Measurements from ENCODE around the gene SPAG4.

SPAG4 gene

GRCh38 chr20:35638751-35639150, 23.1 kb downstream of the SPAG4 start:
- in situ Hi-C loops (cut with HindIII; ENCODE audit: low sequenced_read_pairs): no loop called here
- TF ChIP-seq, protein P1, sequence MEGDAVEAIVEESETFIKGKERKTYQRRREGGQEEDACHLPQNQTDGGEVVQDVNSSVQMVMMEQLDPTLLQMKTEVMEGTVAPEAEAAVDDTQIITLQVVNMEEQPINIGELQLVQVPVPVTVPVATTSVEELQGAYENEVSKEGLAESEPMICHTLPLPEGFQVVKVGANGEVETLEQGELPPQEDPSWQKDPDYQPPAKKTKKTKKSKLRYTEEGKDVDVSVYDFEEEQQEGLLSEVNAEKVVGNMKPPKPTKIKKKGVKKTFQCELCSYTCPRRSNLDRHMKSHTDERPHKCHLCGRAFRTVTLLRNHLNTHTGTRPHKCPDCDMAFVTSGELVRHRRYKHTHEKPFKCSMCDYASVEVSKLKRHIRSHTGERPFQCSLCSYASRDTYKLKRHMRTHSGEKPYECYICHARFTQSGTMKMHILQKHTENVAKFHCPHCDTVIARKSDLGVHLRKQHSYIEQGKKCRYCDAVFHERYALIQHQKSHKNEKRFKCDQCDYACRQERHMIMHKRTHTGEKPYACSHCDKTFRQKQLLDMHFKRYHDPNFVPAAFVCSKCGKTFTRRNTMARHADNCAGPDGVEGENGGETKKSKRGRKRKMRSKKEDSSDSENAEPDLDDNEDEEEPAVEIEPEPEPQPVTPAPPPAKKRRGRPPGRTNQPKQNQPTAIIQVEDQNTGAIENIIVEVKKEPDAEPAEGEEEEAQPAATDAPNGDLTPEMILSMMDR (IDR thresholded peaks at IDR 0.05; ENCODE audit: low read depth, low read length, missing control alignments): no peak

DNA sequence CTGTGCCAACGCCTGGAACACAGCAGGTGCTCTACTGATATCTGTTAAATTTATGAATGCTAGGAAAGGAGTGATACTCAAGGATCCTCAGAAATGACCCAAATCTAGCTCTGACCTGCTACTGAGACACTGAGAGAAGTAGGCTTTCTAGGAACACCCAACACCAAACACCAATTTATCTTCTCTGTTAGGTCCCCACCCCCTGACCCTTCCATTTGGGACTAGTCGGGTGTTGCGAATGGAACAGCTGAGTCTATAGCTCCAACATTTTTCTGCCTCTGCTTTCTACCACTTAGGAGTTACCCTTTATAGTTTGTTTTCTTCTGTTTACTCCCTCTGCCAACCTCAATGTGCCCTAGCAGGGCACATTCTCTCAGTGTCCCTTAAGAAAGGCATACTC, 25.1 kb downstream of the SPAG4 start:
- H3K4me3 ChIP-seq (ENCODE audit: low read depth, low read length): no peak overlapping the region
- no peak for DNase-seq (ENCODE audit: low read depth)
- TF ChIP-seq, protein P1 (IDR thresholded peaks at IDR 0.05; ENCODE audit: low read depth, low read length, missing control alignments): no peak
- in situ Hi-C loops (cut with HindIII; ENCODE audit: low sequenced_read_pairs): no loop called here

More at GRCh38 chr20:35638751-35639150, 23.1 kb downstream of the SPAG4 start:
- no peak overlapping the region for H3K4me3 ChIP-seq (ENCODE audit: low read depth, low read length)
- DNase-seq (ENCODE audit: low read depth): no peak

GRCh38 chr20:35641743-35642142, 26.1 kb downstream of the SPAG4 start:
- TF ChIP-seq, protein P1 (IDR thresholded peaks at IDR 0.05; ENCODE audit: low read depth, low read length, missing control alignments): no peak
- no peak overlapping the region for H3K4me3 ChIP-seq (ENCODE audit: low read depth, low read length)
- no peak for DNase-seq (ENCODE audit: low read depth)
- in situ Hi-C loops (cut with HindIII; ENCODE audit: low sequenced_read_pairs): no loop called here

GRCh38 chr20:35643045-35643444, 27.4 kb downstream of the SPAG4 start:
- in situ Hi-C loops (cut with HindIII; ENCODE audit: low sequenced_read_pairs): no loop called here
- TF ChIP-seq, protein P1 (IDR thresholded peaks at IDR 0.05; ENCODE audit: low read depth, low read length, missing control alignments): no peak
- DNase-seq (ENCODE audit: low read depth): no peak
- H3K4me3 ChIP-seq (ENCODE audit: low read depth, low read length): no peak overlapping the region

- TF ChIP-seq, protein P1 (IDR thresholded peaks at IDR 0.05; ENCODE audit: low read depth, low read length, missing control alignments): no peak
- no peak for DNase-seq (ENCODE audit: low read depth)
- H3K4me3 ChIP-seq (ENCODE audit: low read depth, low read length): no peak overlapping the region
- in situ Hi-C loops (cut with HindIII; ENCODE audit: low sequenced_read_pairs): no loop called here
These were observed 29.2 kb downstream of the SPAG4 start for GRCh38 chr20:35644806-35645205.

DNA sequence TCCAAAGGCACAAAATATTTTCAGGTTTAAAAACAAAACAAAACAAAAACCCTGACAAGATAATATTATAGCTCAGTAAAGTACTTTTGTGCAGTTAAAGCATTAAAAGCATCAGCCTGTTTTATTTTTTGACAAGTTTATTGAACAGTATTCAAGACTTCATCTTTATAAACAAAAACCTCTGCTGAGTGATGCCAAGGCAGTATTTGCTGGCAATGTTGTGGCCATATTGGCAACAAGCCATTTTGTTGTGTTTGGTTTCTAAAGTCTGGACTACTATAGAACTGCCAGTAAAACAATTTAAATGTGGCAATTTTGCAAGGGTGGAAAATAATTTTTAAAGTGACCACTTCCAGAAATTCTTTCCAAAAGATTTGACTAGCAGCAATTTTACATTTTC, 33.2 kb downstream of the SPAG4 start:
- H3K4me3 ChIP-seq (ENCODE audit: low read depth, low read length): no peak overlapping the region
- in situ Hi-C loops (cut with HindIII; ENCODE audit: low sequenced_read_pairs): no loop called here
- TF ChIP-seq, protein P1 (IDR thresholded peaks at IDR 0.05; ENCODE audit: low read depth, low read length, missing control alignments): no peak
- DNase-seq (ENCODE audit: low read depth): no peak

DNA sequence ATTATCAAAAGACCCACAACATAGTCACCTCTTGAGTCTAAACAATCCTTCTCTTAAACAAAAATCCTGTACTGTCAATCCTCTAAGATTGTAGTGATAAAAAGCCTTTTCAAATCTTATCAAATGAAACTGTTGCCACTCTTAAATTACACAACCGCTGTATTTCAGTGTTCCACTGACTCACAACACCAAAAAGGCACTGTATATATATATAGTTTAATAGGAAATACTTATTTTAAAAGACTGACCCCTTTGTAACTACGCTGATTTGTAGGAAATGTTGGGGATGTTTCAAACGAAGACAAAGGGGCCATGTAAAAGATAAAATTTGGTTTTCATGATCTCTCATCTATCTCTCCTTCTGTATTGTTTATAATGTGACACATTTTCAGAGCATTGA, 35.0 kb downstream of the SPAG4 start:
- in situ Hi-C loops (cut with HindIII; ENCODE audit: low sequenced_read_pairs): no loop called here
- no peak overlapping the region for H3K4me3 ChIP-seq (ENCODE audit: low read depth, low read length)
- TF ChIP-seq, protein P1 (IDR thresholded peaks at IDR 0.05; ENCODE audit: low read depth, low read length, missing control alignments): no peak
- no peak for DNase-seq (ENCODE audit: low read depth)
